Prostate gland (tissue), 2 donors: ENCODE results near the gene PLPPR2. TPM values are rescaled to one million over a fixed set of nuclear protein-coding genes. Genes with fewer than 3 reads are reported as not detected.
"Not testable (repeated sequence)": the region's sequence is repeated elsewhere in the genome, so short reads cannot be mapped to it uniquely, and the experiment has no call there.

ENCODE experiments used
- DNase-seq: peaks from one replicate; pipeline ENCODE4 v3.0.0-alpha.2; 2019; ENCODE audit warnings: low spot score
- H3K27ac ChIP-seq, 2 donors: fragments of 200-600 bp; sonication (generic); 2 replicates each; pipeline ENCODE4 v1.5.1; 2017 to 2019
- H3K27me3 ChIP-seq: fragments of 200-600 bp; sonication (generic); replicated peaks from 2 replicates; pipeline ENCODE4 v1.5.1; 2019; ENCODE audit not compliant: insufficient read depth
- H3K36me3 ChIP-seq, 2 donors: fragments of 200-600 bp; sonication (generic); 1 replicate in 1 of 2; 2 replicates in 1 of 2; pipeline versions ENCODE4 v1.5.1 to v1.8.1; 2017 to 2019
- H3K4me1 ChIP-seq: fragments of 200-600 bp; sonication (generic); replicated peaks from 2 replicates; pipeline ENCODE4 v1.5.1; 2019
- H3K4me3 ChIP-seq, 2 donors: fragments of 200-600 bp; sonication (generic); 2 replicates each; pipeline ENCODE4 v1.5.1; 2017 to 2019
- H3K9me3 ChIP-seq: fragments of 200-600 bp; sonication (generic); 2 replicates; pipeline ENCODE4 v1.5.1; 2017
- POLR2A ChIP-seq: fragments of 450-650 bp; IDR thresholded peaks from one replicate; pipeline ENCODE4 v1.6.1; 2016; ENCODE audit warnings: antibody characterized with exemption, mild to moderate bottlenecking
- POLR2AphosphoS5 ChIP-seq: sonication (generic); formaldehyde crosslinking; IDR thresholded peaks from one replicate; pipeline ENCODE4 v1.6.1; 2017; ENCODE audit warnings: antibody characterized with exemption
- WGBS: methylation state at CpG from one replicate; pipeline ENCODE4 v1.1.5; 2018; 5-methylcytosine and 5-hydroxymethylcytosine counted together
- intact Hi-C: fragments of 100-400 bp; cut with DNase I; formaldehyde crosslinking; loops from one replicate; pipeline ENCODE4 v1.14.2; 2022
- total RNA-seq, 2 donors: library from RNA; depleted of rRNA; stranded (reverse); fragments of >200 nt; gene quantifications; one replicate each; pipeline ENCODE4 v1.1.0, GENCODE V29; 2016
- TF ChIP-seq, protein P1 (sequence below), 4 experiments: fragments of 200-600 bp in 2 of 4; fragments of 450-650 bp in 2 of 4; sonication (generic) in 2 of 4; IDR thresholded peaks; 1 replicate in 3 of 4; 2 replicates in 1 of 4; pipeline ENCODE4 v1.5.1; 2016 to 2019; ENCODE audit warnings: antibody characterized with exemption in 4 of 4, mild to moderate bottlenecking in 2 of 4, moderate library complexity in 2 of 4

Gene PLPPR2
- total RNA-seq, 2 donors from 2014 or later, result 33.9 to 86.1 TPM

DNA sequence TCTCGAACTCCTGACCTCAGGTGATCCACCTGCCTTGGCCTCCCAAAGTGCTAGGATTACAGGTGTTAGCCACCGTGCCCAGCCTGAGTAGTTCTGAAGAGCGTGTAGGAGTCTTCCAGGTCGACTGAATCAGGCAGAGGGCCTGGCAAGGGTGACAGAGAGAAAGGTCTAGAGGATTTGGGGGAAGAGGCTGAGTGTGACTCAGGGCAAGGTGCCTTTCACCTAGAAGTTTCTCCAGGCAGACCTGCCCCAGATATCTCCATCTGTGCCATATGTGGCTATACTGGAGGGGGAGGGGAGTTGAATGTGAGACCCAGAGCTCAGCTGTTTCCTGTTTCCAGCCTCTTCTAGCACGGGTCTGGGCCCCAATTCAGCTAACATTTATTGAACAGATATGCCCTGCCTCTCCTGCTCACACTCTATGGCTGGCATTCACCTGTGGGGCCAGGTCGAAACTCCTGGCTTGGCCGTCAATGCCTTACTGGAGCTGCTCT, 7.6 kb upstream of the PLPPR2 start:
- Histone ChIP-seq H3K4me3 (no peak overlapping the region), H3K36me3 (no peaks in the 10 kb centered on the region), H3K27ac (no peak overlapping the region), H3K27me3 (no peaks in the 10 kb centered on the region), H3K9me3 (no peaks in the 10 kb centered on the region), H3K4me1 (peaks cover 17% of the 10 kb centered on the region)
- TF ChIP-seq, protein P1, sequence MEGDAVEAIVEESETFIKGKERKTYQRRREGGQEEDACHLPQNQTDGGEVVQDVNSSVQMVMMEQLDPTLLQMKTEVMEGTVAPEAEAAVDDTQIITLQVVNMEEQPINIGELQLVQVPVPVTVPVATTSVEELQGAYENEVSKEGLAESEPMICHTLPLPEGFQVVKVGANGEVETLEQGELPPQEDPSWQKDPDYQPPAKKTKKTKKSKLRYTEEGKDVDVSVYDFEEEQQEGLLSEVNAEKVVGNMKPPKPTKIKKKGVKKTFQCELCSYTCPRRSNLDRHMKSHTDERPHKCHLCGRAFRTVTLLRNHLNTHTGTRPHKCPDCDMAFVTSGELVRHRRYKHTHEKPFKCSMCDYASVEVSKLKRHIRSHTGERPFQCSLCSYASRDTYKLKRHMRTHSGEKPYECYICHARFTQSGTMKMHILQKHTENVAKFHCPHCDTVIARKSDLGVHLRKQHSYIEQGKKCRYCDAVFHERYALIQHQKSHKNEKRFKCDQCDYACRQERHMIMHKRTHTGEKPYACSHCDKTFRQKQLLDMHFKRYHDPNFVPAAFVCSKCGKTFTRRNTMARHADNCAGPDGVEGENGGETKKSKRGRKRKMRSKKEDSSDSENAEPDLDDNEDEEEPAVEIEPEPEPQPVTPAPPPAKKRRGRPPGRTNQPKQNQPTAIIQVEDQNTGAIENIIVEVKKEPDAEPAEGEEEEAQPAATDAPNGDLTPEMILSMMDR (IDR thresholded peaks at IDR 0.05), result no peak
- TF ChIP-seq POLR2AphosphoS5, result no peak
- no peak for TF ChIP-seq POLR2A
- DNase-seq, result no peak
- WGBS, result 80% methylated on average over 7 of the region's 7 CpGs
- intact Hi-C loops, result no loop called here

DNA sequence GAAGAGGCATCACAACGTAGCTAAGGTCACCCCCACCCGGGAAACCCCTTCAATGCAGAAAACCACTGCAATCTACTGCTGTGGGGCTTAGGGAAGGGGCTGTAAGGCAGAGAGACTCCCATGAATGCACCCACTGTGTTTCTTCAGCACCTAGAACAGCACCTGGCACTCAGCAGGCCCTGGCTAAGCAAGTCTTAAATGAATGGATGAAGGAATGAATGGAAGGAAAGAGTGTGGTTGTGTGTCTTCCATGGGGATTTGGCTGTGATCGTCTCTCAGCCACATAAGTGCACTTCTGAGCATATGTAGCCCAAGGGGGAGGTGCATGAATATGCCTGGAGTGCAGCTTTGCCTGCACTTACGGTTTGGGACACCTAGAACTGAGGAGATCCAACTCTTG, 6.1 kb upstream of the PLPPR2 start:
- Histone ChIP-seq H3K27me3 (no peaks in the 10 kb centered on the region), H3K36me3 (no peaks in the 10 kb centered on the region), H3K9me3 (no peaks in the 10 kb centered on the region), H3K4me1 (peaks cover 11% of the 10 kb centered on the region), H3K27ac (no peak overlapping the region), H3K4me3 (no peak overlapping the region)
- WGBS, result 98% methylated on average over 4 of the region's 4 CpGs
- no peak for DNase-seq
- intact Hi-C loops, result no loop called here
- TF ChIP-seq POLR2AphosphoS5 (no peak), POLR2A (no peak)
- TF ChIP-seq, protein P1 (IDR thresholded peaks at IDR 0.05), result no peak

DNA sequence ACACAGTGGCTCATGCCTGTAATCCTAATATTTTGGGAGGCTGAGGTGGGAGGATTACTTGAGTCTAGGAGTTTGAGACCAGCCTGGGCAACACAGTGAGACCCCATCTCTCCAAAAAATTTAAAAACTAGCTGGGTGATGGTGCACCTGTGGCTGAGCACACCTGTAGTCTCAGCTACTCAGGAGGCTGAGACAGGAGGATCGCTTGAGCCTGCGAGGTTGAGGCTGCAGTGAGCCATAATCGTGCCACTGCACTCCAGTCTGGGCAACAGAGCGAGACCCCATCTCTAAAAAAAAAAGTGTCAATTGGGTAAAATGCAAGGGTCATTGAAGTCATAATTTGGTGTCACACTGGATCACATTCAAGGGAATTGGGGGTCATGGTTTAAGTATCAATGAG, 1.1 kb upstream of the PLPPR2 start:
- 100% methylated on average over 4 of the region's 4 CpGs for WGBS
- H3K36me3 ChIP-seq, intact Hi-C loops: not testable (repeated sequence)

DNA sequence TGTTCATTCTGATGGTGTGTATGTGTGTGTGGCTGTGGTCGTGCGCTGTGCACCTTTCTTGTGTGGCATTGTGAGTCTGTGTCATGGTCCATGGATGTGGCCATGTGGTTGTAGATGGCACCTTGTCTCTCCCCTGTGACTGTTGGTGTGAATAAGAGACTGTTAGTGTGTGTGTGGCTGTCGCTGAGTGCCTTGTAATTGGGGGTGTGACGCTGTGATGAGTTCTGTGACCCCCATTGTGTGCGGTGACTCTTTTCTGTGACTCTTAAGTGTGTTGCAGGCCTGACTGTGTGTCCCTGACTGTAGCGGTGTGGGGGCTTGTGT, 804 bp downstream of the PLPPR2 start:
- no peak overlapping the region for H3K27ac ChIP-seq
- WGBS, result 82% methylated on average over 6 of the region's 6 CpGs
- no peaks in the 10 kb centered on the region for H3K27me3 ChIP-seq
- DNase-seq, result no peak
- H3K36me3 ChIP-seq, result no peaks in the 10 kb centered on the region
- intact Hi-C loops, result no loop called here
- H3K4me1 ChIP-seq, result no peaks in the 10 kb centered on the region
- H3K9me3 ChIP-seq, result no peaks in the 10 kb centered on the region
- peak overlapping the region; percentile 61 to 81 for H3K4me3 ChIP-seq
- no peak for TF ChIP-seq POLR2AphosphoS5
- TF ChIP-seq, protein P1 (IDR thresholded peaks at IDR 0.05), result no peak
- TF ChIP-seq POLR2A, result no peak

More for the DNA sequence above, 1.1 kb upstream of the PLPPR2 start:
- H3K4me1 ChIP-seq, DNase-seq, H3K4me3 ChIP-seq, H3K9me3 ChIP-seq, H3K27me3 ChIP-seq, H3K27ac ChIP-seq: not testable (repeated sequence)

DNA sequence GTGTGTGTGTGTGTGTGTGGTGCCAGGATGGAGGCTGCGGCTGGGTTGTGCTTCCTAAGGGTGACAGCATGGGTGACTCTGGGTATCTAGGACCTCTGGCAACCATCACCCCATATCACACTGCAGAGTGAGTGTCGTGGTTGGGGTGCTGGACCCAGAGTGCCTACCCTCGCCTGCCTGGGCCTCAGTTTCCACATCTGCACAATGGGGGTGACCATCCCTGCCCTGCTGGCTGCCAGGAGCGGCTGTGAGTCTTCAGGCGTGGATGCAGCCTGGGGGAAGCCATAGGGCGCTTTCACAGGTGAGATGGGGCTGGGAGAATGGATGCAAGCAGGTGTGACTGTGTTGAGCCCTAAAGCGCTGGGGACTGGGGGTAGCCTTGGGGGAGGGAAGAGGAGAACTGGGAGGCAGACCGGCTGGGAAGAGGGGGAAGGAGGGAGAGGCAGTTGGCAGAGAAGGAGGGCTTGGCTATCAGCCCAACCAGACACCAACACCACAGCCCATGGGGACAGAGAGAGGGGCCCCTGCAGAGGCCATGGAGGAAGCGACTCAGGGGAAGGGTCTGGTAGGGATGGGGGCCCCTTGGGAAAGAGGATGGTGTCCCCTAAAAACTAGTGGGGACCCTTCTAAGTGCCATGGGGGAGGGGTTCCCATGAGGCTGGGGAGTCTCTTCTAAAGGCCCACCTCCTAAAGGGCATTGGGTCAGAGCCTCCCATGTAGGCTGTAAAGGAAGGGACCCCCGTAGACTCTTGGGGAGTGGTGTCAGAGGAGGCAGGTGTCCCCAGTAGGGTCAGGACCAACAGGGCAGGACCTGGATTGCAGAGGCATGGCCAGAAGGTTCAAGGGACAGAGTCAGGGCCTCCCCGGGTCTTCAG, 1.7 kb downstream of the PLPPR2 start:
- no peak for DNase-seq
- 78% methylated on average over 11 of the region's 11 CpGs for WGBS
- H3K27ac ChIP-seq, result no peak overlapping the region
- TF ChIP-seq POLR2AphosphoS5, result no peak
- TF ChIP-seq, protein P1 (IDR thresholded peaks at IDR 0.05), result no peak
- no peak for TF ChIP-seq POLR2A
- intact Hi-C loops, result no loop called here
- no peaks in the 10 kb centered on the region for H3K27me3 ChIP-seq
- no peaks in the 10 kb centered on the region for H3K36me3 ChIP-seq
- no peaks in the 10 kb centered on the region for H3K9me3 ChIP-seq
- no peak overlapping the region for H3K4me3 ChIP-seq
- no peaks in the 10 kb centered on the region for H3K4me1 ChIP-seq
